GM21367 (cell line): ENCODE measurements around the gene CRTAP.
"Not testable (repeated sequence)": the region's sequence is repeated elsewhere in the genome, so short reads cannot be mapped to it uniquely, and the experiment has no call there.

Experiments
- ATAC-seq: cut with Tn5 transposase; IDR thresholded peaks from one replicate; pipeline ENCODE4 v1.9.1; 2021; ENCODE audit not compliant: unreplicated experiment

CRTAP gene

DNA sequence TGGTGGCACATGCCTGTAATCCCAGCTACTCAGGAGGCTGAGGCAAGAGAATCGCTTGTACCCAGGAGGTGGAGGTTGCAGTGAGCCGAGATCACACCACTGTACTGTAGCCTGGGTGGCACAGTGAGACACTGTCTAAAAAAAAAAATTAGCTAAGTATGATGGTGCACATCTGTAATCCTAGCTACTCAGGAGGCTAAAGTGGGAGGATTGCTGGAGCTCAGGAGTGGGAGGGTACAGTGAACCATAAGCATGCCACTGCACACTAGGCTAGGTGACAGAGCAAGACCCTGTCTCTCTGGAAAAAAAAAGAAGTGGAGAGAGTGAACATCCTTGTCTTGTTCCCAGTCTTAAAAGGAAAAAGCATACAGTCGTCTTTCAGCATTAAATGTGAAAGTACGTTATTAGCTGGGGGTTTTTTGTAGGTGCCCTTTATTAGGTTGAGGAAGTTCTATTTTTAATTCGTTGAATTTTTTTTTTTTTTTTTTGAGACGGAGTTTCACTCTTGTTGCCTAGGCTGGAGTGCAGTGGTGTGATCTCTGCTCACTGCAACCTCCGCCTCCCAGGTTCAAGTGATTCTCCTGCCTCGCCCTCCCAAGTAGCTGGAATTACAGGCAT lies 25.3 kb downstream of the CRTAP start:
- not testable (repeated sequence) for ATAC-seq

DNA sequence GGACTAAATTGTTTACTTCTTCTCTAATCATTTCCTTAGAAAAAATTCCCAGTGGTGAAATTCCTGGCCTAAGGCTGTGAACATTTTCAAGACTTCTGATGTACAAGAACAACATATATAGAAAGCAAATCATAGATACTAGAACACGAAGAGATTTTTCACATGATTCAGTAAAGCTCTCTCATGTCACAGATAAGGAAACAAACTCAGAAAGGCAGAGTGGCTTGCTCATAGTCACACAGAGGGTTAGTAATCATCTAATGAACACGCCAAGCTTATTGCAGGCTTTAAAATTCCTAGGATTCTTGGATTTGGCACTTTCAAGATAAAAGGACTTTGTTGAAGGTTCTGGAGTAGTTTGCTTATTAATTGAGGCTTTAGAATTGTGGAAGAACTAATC lies 26.2 kb downstream of the CRTAP start:
- ATAC-seq = no peak

DNA sequence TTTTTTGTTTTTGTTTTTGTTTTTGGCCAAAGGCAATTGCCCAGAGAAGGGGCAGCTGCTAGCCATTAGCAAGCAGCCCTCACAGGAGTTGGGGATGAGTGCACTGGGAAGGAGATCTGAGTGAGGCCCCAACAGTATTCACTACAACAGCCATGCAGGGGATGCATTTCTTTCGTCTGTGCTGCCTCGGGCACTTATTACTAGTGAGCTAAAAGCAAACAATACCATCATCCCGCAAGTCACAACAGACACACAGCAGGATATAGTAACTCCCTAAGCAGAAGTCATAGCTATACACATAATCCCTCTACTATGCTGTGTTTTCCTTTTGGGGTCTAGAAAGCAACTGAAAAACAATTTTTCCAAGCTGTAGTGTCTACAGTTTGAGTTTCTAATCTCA lies 27.2 kb downstream of the CRTAP start:
- ATAC-seq = no peak

DNA sequence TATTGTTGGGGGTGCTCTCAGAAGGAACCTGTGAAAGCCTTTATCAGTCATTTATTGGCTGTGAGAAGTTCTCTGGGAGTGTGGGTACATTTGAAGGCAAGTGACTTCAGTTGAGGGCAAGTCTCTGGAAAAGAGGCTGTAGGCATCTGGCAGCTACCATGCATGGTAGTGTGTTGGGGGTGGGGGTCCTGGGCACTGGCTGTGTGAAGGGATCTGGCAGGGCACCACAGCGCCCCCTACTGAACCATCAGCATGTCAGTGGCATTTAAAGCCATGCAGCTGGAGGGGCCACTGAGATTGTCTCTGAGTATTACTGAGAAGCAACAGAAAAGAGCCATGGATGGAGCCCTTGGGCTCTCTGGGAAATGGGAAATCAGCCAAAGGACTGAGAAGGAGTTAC lies 30.6 kb downstream of the CRTAP start:
- ATAC-seq = no peak

DNA sequence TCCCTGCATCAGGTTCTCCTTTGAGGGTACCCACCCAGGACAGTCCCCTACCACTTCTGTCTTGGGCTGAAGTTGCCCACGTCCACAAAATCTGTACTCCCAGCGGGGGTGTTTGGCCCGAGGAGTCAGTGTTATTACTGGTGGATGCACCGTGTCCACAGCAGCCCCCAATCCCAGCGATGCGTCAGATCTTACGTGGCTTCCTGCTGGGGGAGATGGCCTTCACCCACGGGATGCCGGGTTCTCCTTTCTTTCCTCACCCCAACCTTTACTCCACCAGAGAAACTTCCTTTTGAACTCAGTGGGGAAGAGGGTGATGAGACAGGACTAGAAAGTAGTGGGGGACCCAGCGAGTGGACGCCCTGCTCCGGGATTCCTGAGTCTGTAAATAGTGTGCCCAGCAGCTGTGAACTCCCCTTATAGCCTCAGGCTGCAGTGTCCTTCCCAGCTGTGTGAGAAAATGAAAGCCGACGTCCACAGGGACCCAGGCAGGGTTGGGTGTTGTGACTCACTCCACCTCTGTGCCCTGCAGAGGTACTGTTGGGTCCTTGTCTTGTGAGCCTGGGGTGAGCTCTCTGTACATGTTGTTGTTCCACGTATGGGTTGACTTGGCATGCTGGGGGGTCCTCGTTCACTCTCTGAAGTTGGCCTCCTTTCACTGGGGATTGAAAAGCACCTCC lies 31.5 kb downstream of the CRTAP start:
- no peak for ATAC-seq

DNA sequence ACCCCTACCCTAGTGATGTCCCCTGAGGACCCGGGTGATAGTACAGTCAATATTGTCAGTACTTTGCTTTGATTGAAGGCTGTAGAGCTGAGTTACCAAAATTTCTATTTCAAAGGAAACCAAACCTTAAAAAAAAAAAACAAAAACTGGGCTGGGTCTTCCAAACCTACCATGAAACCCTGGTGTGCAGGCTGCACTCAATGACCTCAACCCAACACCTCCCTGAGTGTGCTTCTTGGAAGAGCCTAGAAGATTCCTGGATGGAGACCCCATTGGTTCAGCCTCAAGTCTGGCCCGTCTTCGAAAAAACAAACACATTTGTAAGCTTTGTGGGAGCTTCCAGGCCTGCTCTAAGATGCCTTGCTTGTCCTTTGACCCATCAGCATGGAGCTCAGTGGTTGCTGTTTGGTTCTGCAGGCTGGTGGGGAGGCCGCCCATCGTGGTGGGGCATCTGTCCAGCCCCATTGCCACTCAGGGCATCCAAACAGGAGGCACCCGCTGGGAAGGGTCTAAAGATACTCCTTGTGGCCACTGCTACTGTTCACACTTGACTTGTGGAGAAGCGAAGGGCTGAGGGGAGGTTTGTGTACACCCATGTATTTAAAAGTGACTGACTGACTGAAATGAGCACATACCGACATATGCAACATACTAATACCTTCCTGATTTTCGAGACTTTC lies 32.2 kb downstream of the CRTAP start:
- no peak for ATAC-seq

DNA sequence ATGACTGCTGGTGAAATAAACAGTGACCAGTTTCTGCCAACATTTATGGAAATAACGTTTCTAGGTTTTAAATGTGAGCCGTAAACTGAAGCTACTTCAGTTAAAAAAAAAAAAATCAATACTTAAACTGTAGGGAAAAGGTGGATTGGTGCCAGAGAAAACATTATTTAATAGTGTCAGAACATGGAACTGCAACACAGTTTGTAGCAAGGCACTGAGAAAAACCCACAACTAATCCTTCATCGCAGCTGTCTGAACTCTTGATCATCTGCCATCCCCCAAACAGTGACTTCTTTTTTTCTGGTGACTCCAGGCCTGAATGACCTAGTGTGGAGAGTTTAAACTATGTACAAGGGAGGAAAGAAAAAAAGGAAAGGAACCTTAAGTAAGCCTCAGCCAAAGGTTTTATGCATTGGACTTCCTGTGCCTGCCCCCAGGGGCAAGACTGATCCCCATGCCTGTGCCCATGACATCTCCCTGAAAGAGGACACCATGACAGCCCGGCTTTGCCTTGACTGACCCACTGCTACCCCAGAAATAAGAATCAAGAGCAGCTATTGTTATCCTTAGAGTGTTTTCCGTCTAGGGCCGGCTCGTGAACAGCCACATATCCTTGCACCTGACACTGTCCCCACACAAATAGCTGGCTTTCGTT lies 33.1 kb downstream of the CRTAP start:
- no peak for ATAC-seq

DNA sequence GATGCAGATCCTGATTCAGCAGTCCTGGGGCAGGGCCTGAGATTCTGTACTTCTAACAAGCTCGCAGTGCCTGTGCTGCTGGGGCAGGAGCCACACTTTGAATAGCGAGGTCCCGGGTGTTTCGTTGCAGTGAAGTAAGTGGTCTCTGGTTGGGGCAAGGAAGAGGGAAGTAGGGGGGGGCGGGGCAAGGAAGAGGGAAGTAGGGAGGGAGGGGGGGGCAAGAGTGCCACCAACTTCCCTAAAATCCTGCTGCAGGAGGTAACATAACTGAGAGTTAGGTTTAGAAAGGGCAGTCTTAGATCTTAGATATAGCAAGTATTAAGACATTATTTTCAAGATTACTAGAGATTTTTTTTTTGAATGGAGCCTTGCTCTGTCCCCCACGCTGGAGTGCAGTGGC lies 35.5 kb downstream of the CRTAP start:
- ATAC-seq = no peak

DNA sequence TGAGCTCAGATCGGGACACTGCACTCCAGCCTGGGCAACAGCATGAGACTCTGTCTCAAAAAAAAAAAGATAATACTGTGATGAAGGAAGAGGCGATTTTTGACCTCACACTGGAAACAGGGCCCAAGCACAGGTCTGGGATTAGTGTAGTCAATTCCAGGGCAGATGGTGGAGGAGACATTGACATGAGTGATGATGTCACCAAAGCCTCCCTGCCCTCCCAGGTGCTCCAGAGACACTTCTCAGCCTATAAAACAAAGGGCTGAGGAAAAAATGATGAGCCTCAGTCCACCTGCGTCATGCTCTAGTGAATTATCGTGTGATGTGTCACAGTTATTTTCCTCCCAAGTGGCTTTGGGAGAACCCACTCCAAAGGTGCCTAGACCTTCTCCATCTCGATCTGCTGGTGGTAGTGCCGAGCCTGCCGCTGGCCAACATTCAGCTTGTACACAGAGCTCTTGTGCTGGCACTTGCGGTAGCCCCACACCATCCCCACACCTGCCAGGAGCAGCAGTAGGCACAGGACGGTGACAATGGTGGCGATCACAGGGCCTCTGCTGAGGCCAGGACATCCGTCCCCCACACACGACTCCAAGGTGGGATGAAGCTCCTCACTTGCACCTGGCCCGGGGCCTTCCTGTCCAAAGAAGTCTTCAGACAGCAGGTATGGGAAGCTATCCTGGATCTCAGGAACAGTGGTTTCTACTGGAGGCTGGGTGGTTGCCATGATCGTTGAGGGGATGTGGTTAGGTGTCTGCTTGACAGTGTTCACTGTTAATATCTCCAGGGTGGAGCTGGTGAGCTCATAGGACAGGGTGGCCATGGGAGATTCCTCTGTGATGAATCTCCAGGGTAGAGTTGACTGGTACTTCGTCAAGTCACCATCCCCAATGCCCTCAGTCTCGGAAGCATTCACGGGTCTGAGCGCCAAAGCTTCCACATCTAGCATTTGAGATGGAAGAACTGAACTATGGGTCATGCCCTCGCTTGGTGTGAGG lies 38.8 kb downstream of the CRTAP start:
- no peak for ATAC-seq

DNA sequence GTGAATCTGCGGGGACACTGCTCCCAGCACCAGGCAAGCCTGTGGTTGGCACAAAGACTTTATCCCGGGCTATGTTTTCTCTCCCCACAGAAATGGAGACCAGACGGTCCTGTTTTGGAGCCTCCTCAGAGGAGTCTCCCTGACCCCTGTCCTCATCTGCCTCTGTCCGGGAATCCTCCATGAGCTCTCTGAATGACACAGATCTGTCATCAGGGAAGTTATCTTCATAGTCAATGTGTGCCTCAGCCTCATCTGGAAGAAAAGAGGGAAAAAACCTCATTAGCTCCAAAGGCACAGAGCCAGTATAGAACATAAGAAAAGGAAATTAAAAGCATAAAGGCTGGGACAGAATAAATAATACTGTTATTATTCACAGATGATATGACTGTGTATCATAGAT lies 40.0 kb downstream of the CRTAP start:
- ATAC-seq = no peak

DNA sequence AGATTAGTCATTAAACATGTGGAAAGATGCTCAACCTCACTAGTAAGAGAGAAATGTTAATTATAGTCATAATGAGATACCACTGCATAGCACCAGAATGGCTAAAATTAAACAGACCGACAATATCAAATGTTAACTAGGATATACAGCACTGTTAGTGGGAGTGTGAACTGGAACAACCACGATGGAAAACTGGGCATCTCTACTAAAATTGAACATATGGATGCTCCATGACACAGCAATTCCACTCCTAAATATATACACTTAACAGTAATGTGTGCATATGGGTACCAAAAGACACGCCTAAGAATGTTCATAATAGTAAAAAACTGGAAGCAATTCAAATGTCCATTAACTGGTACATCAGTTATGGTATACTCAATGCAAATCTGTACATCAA lies 41.5 kb downstream of the CRTAP start:
- no peak for ATAC-seq

DNA sequence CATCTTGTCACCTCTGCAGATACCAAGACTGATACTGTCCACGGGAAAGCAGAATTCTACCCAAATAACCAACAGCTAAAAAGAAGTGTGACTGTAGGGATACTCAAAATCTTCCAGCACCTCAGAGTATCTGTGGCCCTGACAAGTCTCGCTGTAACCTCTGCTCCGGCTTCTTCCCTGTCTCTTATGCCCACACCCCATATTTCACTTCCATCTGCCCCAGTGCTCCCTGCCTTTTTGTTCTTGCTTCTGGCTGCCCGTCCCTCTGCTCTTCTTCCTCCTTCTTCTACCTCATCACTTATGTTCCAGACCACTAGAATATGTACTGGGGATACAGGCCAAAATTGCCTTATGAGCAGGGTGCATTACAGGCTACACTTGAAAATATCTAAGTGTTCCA lies 45.4 kb downstream of the CRTAP start:
- no peak for ATAC-seq

DNA sequence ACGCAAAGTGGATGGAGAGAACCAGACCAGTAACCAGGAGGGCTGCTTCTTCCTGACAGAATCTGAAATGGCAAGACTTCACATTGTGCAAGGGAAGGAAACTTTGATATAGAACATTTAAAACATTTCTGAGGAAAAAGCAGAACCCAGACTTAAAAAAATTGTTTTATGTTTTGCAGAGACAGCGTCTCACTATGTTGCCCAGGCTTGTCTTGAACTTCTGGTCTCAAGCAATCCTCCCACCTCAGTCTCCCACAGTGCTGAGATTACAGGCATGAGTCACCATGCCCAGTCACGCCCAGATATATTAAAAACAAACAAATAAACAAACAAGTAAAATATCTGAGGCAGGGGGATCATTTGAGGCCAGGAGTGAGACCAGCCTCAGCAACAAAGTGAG lies 46.2 kb downstream of the CRTAP start:
- ATAC-seq = no peak

DNA sequence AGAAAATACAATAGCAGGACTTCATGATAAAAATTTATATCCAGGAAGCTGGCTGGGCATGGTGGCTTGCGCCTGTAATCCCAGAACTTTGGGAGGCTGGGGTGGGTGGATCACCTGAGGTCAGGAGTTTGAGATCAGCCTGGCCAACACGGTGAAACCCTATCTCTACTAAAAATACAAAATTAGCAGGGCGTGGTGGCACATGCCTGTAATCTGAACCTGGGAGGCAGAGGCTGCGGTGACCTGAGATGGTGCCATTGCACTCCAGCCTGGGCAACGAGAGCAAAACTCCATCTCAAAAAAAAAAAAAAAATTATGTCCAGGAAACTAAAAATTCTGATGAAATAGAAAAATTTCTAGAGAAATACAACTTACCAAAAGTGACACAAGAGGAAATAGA lies 48.8 kb downstream of the CRTAP start:
- ATAC-seq = not testable (repeated sequence)

DNA sequence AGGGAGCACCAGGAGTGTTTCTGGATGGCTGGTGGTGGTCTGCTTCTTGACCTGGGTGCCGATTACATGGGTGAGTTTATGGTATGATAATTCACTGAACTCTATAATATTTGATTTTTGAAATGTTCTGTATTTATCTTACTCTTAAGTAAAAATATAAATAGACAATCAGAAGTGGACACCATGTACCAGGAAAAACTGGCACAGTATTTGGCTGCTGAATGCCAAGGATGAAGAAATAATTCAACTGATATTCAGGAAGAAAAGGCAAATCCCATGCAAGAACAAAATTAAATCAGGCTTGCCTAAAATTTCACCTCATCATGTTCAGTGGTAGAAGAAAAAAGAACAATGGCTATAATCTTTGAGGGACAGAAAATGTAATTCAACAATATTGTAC lies 51.6 kb downstream of the CRTAP start:
- no peak for ATAC-seq

DNA sequence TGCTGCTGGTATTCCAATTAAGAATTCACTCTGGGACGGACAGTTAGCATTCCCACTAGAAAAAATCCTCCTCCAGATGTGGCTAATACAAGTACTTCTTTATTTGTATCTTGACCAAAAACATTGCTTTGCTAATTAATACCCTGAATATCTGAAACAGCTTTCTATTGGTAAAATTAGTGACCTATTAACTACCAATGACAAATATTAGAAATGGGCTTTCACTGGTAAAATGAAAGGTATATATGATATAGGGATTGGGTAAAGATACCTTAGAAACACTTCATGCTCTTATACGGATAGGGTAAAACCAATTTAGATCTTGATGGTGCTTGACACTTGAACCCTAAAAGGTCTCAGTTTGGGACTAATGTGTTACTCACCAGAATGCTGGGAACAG lies 52.3 kb downstream of the CRTAP start:
- no peak for ATAC-seq

DNA sequence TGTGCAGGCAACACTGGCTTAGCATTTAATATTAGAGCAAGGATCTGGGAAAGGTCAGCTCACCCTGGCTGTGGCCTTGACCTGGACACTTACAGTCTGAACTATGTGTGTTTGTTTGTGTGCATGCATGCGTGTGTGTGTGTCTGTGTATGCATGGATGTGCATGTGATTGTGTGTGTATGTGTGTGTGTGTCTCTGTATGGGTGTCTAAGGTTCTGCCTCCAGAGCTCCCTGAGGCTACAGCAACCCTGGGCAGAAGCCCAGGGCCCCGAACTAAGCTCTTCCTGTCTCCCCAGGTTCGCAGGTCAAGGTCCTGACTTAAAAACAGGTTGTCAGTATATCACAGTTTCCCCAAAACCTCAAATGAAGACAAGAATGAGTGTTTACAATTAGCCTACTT lies 53.5 kb downstream of the CRTAP start:
- ATAC-seq = no peak

DNA sequence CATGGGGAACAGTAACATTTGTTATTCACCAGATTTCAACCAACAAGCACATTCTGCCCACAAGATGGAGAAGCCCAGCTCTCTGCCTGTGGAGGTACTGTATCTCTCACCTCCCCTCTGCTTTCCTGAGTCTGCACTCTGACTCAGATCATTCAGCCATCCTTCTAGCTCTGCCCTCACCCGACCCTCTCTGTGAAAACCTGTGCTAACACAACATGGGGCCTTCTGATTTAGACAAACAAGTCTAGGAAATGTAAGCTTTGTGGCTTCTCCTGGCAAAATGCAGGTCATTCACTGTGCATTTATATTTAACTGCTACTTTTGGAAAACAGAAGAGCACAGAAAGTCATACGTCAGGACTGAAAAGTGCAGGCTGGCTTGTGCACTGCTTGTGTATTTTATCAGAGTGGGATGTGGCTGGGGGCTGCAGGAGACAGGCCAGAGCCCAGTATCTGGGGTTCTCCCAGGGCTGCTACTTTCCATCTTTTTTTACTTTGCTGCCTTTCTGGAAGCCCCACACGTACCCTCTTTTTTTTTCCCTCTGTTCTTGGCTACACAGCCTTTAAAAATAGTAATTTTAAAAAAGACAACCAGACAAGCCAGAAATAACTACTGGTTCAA lies 54.0 kb downstream of the CRTAP start:
- ATAC-seq = no peak

DNA sequence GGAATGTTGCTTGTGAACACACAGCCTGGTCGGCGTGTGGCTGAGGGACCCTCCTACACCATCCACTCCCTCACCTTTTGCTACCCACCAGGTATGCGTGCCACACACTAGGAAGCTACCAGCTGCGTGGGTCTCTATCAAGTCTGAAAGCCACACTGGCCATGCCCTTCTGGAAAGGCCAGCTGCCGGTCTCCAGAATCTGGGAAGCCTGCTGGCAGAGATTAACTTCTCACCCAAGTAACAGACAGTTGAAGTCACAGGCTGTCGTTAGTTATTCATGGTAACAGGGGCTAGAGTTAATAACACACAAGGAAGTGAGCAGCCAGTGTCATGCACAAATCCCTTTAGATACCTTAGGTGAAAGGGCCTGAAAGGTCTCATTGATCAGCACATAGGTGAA lies 56.7 kb downstream of the CRTAP start:
- no peak for ATAC-seq

DNA sequence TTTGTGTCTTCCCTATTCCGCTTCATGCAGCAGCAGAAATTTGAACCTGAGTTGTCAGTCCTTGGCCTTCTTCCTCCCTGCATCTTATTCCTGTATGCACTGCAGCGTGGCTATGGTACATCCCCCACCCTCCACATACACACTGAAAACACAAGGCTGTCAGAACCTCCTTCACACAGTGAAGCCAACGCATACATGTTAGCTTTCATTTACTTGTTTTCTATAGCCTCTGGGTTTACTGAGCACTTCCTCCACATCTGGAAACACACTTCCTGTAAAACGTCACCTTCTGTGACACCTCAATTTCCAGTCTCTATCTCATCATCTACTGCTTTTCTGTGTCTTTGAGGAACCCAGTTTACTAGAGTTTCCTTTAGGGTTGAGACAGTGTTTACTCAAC lies 57.8 kb downstream of the CRTAP start:
- no peak for ATAC-seq
